Heart left ventricle (tissue), 16 donors: ENCODE measurements around the gene PRODH2. TPM values are rescaled to one million over a fixed set of nuclear protein-coding genes. Genes with fewer than 3 reads are reported as not detected.

Experiments used
- ATAC-seq, 4 donors: fragments of 200-7000 bp; cut with Tn5 transposase; one replicate each; pipeline ENCODE4 v1.9.1; 2020 to 2022; ENCODE audit warnings: moderate library complexity in 4 of 4, mild to moderate bottlenecking in 3 of 4, moderate number of reproducible peaks in 1 of 4
- DNase-seq, 5 donors: peaks; one replicate each; pipeline ENCODE4 v3.0.0-alpha.2; 2020
- H3K27ac ChIP-seq, 12 donors: fragments of 200-600 bp; sonication (generic) in 4 of 12; one replicate each; pipeline versions ENCODE4 v1.5.0 to v1.8.0; 2016 to 2022; ENCODE audit warnings: mild to moderate bottlenecking in 2 of 12
- H3K27me3 ChIP-seq, 9 donors: fragments of 200-600 bp; sonication (generic) in 2 of 9; one replicate each; pipeline versions ENCODE4 v1.5.1 to v1.8.0; 2016 to 2022; ENCODE audit warnings: mild to moderate bottlenecking in 3 of 9
- H3K36me3 ChIP-seq, 9 donors: fragments of 200-600 bp; sonication (generic) in 2 of 9; one replicate each; pipeline versions ENCODE4 v1.5.0 to v1.8.0; 2018 to 2022; ENCODE audit warnings: mild to moderate bottlenecking in 2 of 9
- H3K4me1 ChIP-seq, 12 donors: fragments of 200-600 bp; sonication (generic) in 4 of 12; one replicate each; pipeline versions ENCODE4 v1.5.0 to v1.8.0; 2016 to 2022; ENCODE audit warnings: mild to moderate bottlenecking in 3 of 12
- H3K4me3 ChIP-seq, 12 donors: fragments of 200-600 bp; sonication (generic) in 4 of 12; one replicate each; pipeline versions ENCODE4 v1.5.0 to v1.8.0; 2017 to 2022; ENCODE audit warnings: mild to moderate bottlenecking in 9 of 12, moderate library complexity in 4 of 12
- H3K9me3 ChIP-seq, 12 donors: fragments of 200-600 bp; sonication (generic) in 4 of 12; one replicate each; pipeline versions ENCODE4 v1.5.0 to v1.8.0; 2016 to 2022; ENCODE audit warnings: mild to moderate bottlenecking in 1 of 12
- POLR2A ChIP-seq, 2 donors: fragments of 450-650 bp; IDR thresholded peaks; one replicate each; pipeline ENCODE4 v1.6.1; 2017; ENCODE audit warnings: antibody characterized with exemption in 2 of 2, mild to moderate bottlenecking in 2 of 2, moderate library complexity in 2 of 2
- WGBS, 4 donors: extraction: QIAGEN DNeasy Blood & Tissue Kit in 2 of 4; methylation state at CpG; one replicate each; pipeline versions ENCODE4 v1.1.5 to v1.1.7; 2013 to 2018; 5-methylcytosine and 5-hydroxymethylcytosine counted together
- intact Hi-C, 10 donors: fragments of 100-400 bp; cut with DNase I; formaldehyde crosslinking; loops; one replicate each; pipeline versions ENCODE4 v1.11.1 to v1.14.2; 2022
- polyA plus RNA-seq, 2 donors: library from polyadenylated mRNA; stranded (reverse); fragments of 200-250 nt; gene quantifications; one replicate each; pipeline ENCODE4 v1.2.3, GENCODE V29; 2013
- total RNA-seq, 9 donors: library from RNA; depleted of rRNA in 2 of 9; stranded (reverse); fragments of >200 nt in 2 of 9; fragmentation: NEBNext Ultra II Directional in 3 of 9; extraction: Animal tissue kit (Norgen Biotek cat#: 25700) in 3 of 9; gene quantifications; one replicate each; pipeline versions ENCODE4 v1.1.0 to v1.2.4, GENCODE V29; 2016 to 2023
- TF ChIP-seq, protein P1 (sequence below), 12 donors: fragments of 200-600 bp; sonication (generic) in 4 of 12; IDR thresholded peaks; one replicate each; pipeline versions ENCODE4 v1.5.0 to v1.8.0; 2018 to 2022; ENCODE audit warnings: antibody characterized with exemption in 12 of 12, mild to moderate bottlenecking in 5 of 12
- donor health status: ischemic (EF 13 %, LVEDD 7.1; RV severe dilation, severe dysfunction).
- donor health status: healthy with polysubstance abuse.
- donor health status: DM: no; HTN: yes; CAD: no.
- donor health status: DM: no; HTN: no; CAD: no.
- donor health status: ischemic (EF 25% LVEDD 6.9; RV normal size, moderate dysfunction).
- donor health status: ischemic (EF 25% LVEDD 5.7; RV mildly dilated, moderate dysfunction).
- donor health status: healthy.
- donor health status: DM: yes; HTN: yes; CAD: no.
- donor health status: ischemic (EF 35%, LVEDD 5.7; RV mildly dilated, moderate dysfunction).
- donor health status: nonischemic (EF 11% LVEDD 7.7; RV severe dilation, severe dysfunction).
- donor health status: DM: yes; HTN: yes; CAD: no.
- donor health status: PGD.
- donor health status: ischemic (EF 29% LVEDD 5.4; RV normal size, mild dysfunction).
- donor health status: nonischemic (EF 23%, LVEDD 6.1; RV moderate dilation, normal function).

PRODH2 gene
- total and polyA plus RNA-seq, 11 donors, result not detected

DNA sequence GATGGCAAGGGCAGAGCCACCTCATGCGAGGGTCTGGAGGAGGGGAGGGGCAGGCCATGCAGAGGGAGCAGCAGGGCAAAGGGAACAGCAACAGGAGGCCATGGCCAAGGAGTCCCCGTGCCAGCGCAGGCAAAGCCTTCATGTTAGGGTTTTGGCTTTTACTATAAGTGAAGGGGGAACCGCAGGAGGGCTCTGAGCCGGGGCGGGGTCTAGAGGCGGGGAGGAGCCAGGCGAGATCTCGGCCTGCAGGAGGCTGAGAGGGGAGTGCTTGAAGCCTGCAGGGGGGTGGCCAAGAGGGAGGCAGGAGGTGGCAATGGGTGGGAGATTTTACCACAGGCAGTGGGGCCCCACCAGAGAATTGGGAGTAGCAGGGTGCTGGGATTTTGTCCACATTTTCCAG lies 31.0 kb downstream of the PRODH2 start:
- WGBS, 4 donors, result 81 to 86% (median 83%) methylated on average over 9 of the region's 9 CpGs
- no peaks in the 10 kb centered on the region for H3K27me3 ChIP-seq
- DNase-seq (no peak), ATAC-seq (no peak)
- intact Hi-C loops, result loop anchor here in 1 of 10 donors (10.0 kb wide), 1 partner anchor 93 kb away; no protein-coding TSS in a partner anchor
- H3K9me3 ChIP-seq, result no peaks in the 10 kb centered on the region
- H3K36me3 ChIP-seq, result peaks cover 0 to 46% (median 12%) of the 10 kb centered on the region in 9 donors
- TF ChIP-seq, protein P1, sequence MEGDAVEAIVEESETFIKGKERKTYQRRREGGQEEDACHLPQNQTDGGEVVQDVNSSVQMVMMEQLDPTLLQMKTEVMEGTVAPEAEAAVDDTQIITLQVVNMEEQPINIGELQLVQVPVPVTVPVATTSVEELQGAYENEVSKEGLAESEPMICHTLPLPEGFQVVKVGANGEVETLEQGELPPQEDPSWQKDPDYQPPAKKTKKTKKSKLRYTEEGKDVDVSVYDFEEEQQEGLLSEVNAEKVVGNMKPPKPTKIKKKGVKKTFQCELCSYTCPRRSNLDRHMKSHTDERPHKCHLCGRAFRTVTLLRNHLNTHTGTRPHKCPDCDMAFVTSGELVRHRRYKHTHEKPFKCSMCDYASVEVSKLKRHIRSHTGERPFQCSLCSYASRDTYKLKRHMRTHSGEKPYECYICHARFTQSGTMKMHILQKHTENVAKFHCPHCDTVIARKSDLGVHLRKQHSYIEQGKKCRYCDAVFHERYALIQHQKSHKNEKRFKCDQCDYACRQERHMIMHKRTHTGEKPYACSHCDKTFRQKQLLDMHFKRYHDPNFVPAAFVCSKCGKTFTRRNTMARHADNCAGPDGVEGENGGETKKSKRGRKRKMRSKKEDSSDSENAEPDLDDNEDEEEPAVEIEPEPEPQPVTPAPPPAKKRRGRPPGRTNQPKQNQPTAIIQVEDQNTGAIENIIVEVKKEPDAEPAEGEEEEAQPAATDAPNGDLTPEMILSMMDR (IDR thresholded peaks at IDR 0.05), result no peak
- TF ChIP-seq POLR2A (IDR thresholded peaks at IDR 0.05), result no peak
- H3K27ac ChIP-seq, result no peak overlapping the region
- no peak overlapping the region for H3K4me3 ChIP-seq
- no peaks in the 10 kb centered on the region for H3K4me1 ChIP-seq

DNA sequence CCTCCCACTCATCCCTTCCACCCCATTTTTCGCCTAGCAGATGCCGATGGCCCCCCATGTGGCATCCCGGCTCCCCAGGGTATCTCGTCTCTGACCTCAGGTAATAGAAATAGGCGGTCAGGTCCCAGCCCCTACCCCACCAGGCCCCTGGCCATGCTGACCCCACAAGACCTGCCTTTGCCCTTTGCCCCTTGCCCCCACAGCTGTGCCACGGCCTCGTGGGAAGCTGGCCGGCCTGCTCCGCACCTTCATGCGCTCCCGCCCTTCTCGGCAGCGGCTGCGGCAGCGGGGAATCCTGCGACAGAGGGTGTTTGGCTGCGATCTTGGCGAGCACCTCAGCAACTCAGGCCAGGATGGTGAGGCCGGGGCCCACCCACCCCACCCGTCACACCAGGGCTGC lies 31.9 kb downstream of the PRODH2 start:
- no peak for ATAC-seq
- Histone ChIP-seq H3K36me3 (peaks cover 0 to 46% (median 12%) of the 10 kb centered on the region in 9 donors), H3K4me3 (no peak overlapping the region)

DNA sequence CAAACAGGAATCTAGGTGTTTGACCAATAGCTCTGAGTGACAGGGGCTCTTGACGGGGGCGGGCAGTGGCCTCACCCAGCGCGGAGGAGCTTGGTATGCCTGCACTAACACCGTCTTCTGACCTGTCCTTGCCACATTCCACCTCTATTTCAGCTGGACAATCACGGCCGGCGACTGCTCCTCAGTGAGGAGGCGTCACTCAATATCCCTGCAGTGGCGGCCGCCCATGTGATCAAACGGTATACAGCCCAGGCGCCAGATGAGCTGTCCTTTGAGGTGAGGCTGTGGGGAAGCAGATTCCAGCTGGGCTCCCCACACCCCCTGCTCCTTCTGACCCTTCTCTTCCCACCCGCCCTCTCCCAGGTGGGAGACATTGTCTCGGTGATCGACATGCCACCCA lies 32.6 kb downstream of the PRODH2 start:
- H3K9me3 ChIP-seq, result no peaks in the 10 kb centered on the region
- intact Hi-C loops, result loop anchor here in 1 of 10 donors (10.0 kb wide), 1 partner anchor 95 kb away; no protein-coding TSS in a partner anchor
- H3K4me1 ChIP-seq, result peaks cover 0 to 10% (median under 1%) of the 10 kb centered on the region in 12 donors
- no peak for TF ChIP-seq POLR2A (IDR thresholded peaks at IDR 0.05)
- TF ChIP-seq, protein P1 (IDR thresholded peaks at IDR 0.05), result no peak
- 92 to 95% (median 93%) methylated on average over 14 to 16 of the region's 16 CpGs for WGBS, 4 donors
- DNase-seq (no peak), ATAC-seq (no peak)
- H3K36me3 ChIP-seq, result peaks cover 0 to 46% (median 12%) of the 10 kb centered on the region in 9 donors
- no peak overlapping the region for H3K4me3 ChIP-seq
- H3K27ac ChIP-seq, result no peak overlapping the region
- H3K27me3 ChIP-seq, result no peaks in the 10 kb centered on the region

More for the DNA sequence above, 31.9 kb downstream of the PRODH2 start:
- WGBS, 4 donors, result 93 to 98% (median 96%) methylated on average over 16 to 20 of the region's 20 CpGs
- Histone ChIP-seq H3K27ac (no peak overlapping the region), H3K9me3 (no peaks in the 10 kb centered on the region), H3K4me1 (peaks cover 0 to 9% (median 0%) of the 10 kb centered on the region in 12 donors), H3K27me3 (no peaks in the 10 kb centered on the region)
- DNase-seq, result no peak
- TF ChIP-seq POLR2A (IDR thresholded peaks at IDR 0.05), result no peak
- TF ChIP-seq, protein P1 (IDR thresholded peaks at IDR 0.05), result no peak
- intact Hi-C loops, result loop anchor here in 1 of 10 donors (10.0 kb wide), 1 partner anchor 94 kb away; no protein-coding TSS in a partner anchor

DNA sequence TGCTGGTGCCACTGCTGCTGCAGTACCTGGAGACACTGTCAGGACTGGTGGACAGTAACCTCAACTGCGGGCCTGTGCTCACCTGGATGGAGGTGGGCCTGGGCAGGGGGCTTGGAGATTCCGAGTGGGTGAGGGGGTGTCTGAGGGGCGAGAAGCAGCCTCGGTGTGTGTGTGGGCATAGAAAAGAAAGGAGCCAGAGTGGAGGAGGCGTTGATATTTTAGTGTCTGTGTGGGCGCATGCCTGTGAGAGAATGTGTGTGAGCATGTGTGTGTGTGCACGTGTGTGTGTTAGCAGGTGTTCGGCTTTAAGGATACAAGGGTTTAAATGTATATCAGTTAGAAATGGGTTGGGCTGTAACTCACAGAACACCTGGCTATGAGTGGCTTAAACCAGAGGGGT lies 33.6 kb downstream of the PRODH2 start:
- DNase-seq (no peak), ATAC-seq (no peak)
- TF ChIP-seq, protein P1 (IDR thresholded peaks at IDR 0.05), result no peak
- TF ChIP-seq POLR2A (IDR thresholded peaks at IDR 0.05), result no peak
- 91 to 95% (median 95%) methylated on average over 8 of the region's 8 CpGs for WGBS, 4 donors
- intact Hi-C loops, result loop anchor here in 2 of 10 donors (10.0 kb wide), 2 partner anchors 106 to 156 kb away; partner anchors contain the start of gene LRFN3 (in 1 of the 2)
- Histone ChIP-seq H3K9me3 (no peaks in the 10 kb centered on the region), H3K36me3 (peaks cover 0 to 46% (median 12%) of the 10 kb centered on the region in 9 donors), H3K27me3 (no peaks in the 10 kb centered on the region), H3K27ac (no peak overlapping the region), H3K4me3 (no peak overlapping the region), H3K4me1 (peaks cover 0 to 17% (median 5%) of the 10 kb centered on the region in 12 donors)
